ENCODE measurements around the gene ABCC11. TPM values are rescaled to one million over a fixed set of nuclear protein-coding genes. Genes with fewer than 3 reads are reported as not detected.
"Not testable (repeated sequence)": the region's sequence is repeated elsewhere in the genome, so short reads cannot be mapped to it uniquely, and the experiment has no call there.

Gene ABCC11
- total and polyA plus RNA-seq, 8 donors: 0.03 to 0.73 TPM; not detected in 6

DNA sequence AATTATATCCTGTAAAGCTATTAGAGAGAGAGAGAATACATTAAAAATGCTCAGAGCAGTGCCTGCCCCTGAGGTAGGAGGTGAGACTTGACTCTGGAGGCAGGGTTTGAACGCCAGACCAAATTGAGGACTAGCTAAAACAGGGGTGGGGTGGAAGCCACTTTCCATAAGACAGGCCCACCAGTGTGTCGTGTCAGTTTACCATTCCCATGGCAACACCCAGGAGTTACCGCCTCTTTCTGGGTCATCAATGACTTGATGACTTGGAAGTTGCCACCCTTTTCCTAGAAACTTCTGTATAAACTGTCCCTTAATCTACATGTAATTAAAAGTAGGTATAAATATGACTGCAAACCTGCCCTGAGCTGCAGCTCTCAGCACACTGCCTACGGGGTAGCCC is 59.6 kb downstream of the ABCC11 start:
- Histone ChIP-seq H3K4me1 (no peaks in the 10 kb centered on the region), H3K27me3 (no peaks in the 10 kb centered on the region), H3K4me3 (no peak overlapping the region), H3K36me3 (no peaks in the 10 kb centered on the region), H3K27ac (peak overlapping the region in 1 of 5 donors; percentile 46), H3K9me3 (no peaks in the 10 kb centered on the region)
- no peak for DNase-seq
- TF ChIP-seq, protein P1, sequence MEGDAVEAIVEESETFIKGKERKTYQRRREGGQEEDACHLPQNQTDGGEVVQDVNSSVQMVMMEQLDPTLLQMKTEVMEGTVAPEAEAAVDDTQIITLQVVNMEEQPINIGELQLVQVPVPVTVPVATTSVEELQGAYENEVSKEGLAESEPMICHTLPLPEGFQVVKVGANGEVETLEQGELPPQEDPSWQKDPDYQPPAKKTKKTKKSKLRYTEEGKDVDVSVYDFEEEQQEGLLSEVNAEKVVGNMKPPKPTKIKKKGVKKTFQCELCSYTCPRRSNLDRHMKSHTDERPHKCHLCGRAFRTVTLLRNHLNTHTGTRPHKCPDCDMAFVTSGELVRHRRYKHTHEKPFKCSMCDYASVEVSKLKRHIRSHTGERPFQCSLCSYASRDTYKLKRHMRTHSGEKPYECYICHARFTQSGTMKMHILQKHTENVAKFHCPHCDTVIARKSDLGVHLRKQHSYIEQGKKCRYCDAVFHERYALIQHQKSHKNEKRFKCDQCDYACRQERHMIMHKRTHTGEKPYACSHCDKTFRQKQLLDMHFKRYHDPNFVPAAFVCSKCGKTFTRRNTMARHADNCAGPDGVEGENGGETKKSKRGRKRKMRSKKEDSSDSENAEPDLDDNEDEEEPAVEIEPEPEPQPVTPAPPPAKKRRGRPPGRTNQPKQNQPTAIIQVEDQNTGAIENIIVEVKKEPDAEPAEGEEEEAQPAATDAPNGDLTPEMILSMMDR (IDR thresholded peaks at IDR 0.05): no peak
- intact Hi-C loops (cut with DNase I; ENCODE audit: low total_unique reads): no loop called here
- WGBS, 5 donors: 84 to 93% (median 91%) methylated on average over 4 of the region's 4 CpGs

DNA sequence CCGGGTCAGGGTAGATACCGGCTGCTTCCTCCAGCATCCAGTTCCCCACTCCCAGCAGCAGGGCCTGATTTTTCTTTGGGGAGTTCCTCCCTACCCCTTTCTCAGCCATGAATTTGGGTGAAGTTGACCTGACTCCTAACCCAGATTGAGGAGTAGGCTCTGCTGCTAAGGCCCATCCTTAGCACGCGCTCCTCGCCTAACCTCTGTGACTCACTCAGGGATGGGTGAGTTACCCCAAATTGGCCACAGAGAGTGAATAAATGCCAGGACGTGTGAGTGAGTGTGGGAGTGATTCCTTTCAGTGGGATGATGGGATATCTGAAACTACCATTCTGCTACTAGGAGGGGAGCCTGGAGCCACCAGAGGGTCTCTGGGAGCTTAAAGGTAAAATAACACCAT is 62.7 kb downstream of the ABCC11 start:
- no peaks in the 10 kb centered on the region for H3K4me1 ChIP-seq
- DNase-seq: no peak
- TF ChIP-seq POLR2A (IDR thresholded peaks at IDR 0.05): no peak
- TF ChIP-seq POLR2AphosphoS5 (IDR thresholded peaks at IDR 0.05): no peak
- TF ChIP-seq, protein P1 (IDR thresholded peaks at IDR 0.05): no peak
- no peak for TF ChIP-seq EP300 (IDR thresholded peaks at IDR 0.05)
- H3K27me3 ChIP-seq: no peaks in the 10 kb centered on the region
- intact Hi-C loops (cut with DNase I; ENCODE audit: low total_unique reads): no loop called here
- 77 to 89% (median 87%) methylated on average over 6 of the region's 6 CpGs for WGBS, 5 donors
- H3K27ac ChIP-seq: no peak overlapping the region
- no peaks in the 10 kb centered on the region for H3K9me3 ChIP-seq
- H3K4me3 ChIP-seq: no peak overlapping the region
- no peaks in the 10 kb centered on the region for H3K36me3 ChIP-seq

DNA sequence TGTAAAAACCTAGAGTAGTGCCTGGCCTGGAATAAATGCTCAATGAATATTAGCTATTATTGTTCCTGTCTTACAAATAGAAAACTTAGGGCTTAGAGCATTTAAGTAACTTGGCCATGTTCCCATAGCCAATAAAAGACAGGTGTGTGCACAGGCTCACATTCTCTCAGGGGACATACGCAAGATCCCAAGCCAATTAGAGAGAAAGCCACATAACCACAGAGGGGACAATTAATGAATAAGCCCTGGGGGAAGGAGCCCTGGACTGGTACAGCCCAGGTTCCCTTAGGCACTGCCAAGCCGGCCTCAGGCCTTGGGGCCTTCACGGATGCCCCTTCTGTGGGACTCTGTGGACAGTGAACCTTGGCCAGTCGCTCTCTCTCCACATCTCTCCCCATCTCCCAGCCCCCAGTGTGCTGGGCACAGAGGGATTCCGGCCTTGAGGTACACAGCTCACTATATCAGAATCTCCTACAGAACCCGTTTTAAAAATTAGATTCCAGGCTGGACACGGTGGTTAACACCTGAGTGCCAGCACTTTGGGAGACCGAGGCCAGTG is 64.3 kb downstream of the ABCC11 start:
- Histone ChIP-seq H3K27me3 (no peaks in the 10 kb centered on the region), H3K27ac (no peak overlapping the region), H3K36me3 (no peaks in the 10 kb centered on the region), H3K4me3 (no peak overlapping the region), H3K9me3 (no peaks in the 10 kb centered on the region), H3K4me1 (no peaks in the 10 kb centered on the region)
- 71 to 93% (median 89%) methylated on average over 8 of the region's 8 CpGs for WGBS, 5 donors
- TF ChIP-seq, protein P1 (IDR thresholded peaks at IDR 0.05): no peak
- TF ChIP-seq POLR2AphosphoS5 (IDR thresholded peaks at IDR 0.05): no peak
- TF ChIP-seq EP300 (IDR thresholded peaks at IDR 0.05): no peak
- TF ChIP-seq POLR2A (IDR thresholded peaks at IDR 0.05): no peak
- peak in 1 of 2 donors; percentile 20 for DNase-seq
- intact Hi-C loops (cut with DNase I; ENCODE audit: low total_unique reads): no loop called here

DNA sequence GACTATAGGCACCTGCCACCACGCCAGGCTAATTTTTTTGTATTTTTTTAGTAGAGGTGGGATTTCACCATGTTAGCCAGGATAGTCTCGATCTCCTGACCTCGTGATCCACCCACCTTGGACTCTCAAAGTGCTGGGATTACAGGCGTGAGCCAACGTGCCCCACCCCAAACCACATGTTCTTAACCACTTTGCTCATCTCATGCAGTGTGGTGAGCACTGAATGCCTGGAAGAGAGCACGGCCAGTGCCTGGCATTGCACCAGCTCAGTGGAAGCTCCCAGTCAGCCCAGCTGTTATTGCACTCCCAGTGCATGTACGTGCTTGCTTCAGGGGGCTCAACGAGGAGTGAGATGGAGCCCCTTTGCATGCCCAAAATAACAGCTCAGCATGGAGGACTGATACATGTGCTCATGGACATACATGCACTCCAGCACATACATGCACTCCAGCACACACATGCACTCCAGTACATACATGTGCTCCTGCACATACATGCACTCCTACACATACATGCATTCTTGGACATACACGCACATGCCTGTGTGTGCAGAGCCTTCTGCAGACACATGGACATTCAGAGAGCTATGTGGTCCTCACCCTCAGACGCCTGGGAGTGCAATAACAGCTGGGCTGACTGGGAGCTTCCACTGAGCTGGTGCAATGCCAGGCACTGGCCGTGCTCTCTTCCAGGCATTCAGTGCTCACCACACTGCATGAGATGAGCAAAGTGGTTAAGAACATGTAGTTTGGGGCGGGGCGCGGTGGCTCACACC is 65.4 kb downstream of the ABCC11 start:
- H3K27ac ChIP-seq; H3K27me3 ChIP-seq; DNase-seq; H3K36me3 ChIP-seq; H3K9me3 ChIP-seq; H3K4me1 ChIP-seq; H3K4me3 ChIP-seq; intact Hi-C loops (cut with DNase I; ENCODE audit: low total_unique reads): not testable (repeated sequence)
- WGBS, 5 donors: 76 to 84% (median 78%) methylated on average over 12 to 14 of the region's 14 CpGs

DNA sequence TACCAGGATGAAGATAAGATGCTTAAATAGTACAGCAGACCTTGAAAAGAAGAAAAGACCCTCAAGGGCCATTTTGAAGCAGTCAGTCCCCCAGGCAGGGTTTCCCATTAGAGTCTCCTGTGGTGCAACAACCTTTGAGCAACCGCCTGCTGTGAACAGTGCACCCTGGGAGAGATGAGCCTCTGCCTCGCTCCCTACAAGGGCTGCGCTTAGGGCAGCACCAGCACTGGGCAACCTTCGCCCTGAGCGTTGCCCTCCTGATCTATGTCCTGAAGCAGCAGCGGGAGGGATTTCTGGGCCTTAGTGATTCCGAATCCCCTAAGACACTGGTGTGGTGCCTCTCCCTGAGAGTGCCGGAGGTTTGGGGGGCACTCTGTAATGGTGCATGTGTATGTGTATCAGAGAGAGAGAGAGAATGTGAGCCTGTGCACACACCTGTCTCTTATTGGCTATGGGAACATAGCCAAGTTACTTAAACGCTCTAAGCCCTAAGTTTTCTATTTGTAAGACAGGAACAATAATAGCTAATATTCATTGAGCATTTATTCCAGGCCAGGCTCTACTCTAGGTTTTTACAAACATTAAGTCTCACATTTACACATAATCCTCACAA is 66.4 kb downstream of the ABCC11 start:
- H3K36me3 ChIP-seq: no peaks in the 10 kb centered on the region
- no peak overlapping the region for H3K4me3 ChIP-seq
- 79 to 84% (median 82%) methylated on average over 6 to 9 of the region's 9 CpGs for WGBS, 5 donors
- intact Hi-C loops (cut with DNase I; ENCODE audit: low total_unique reads): no loop called here
- no peaks in the 10 kb centered on the region for H3K4me1 ChIP-seq
- peaks cover 0 to 12% (median 0%) of the 10 kb centered on the region in 3 donors for H3K27me3 ChIP-seq
- DNase-seq: no peak
- no peaks in the 10 kb centered on the region for H3K9me3 ChIP-seq
- no peak overlapping the region for H3K27ac ChIP-seq
- TF ChIP-seq POLR2AphosphoS5 (IDR thresholded peaks at IDR 0.05) (no peak), POLR2A (IDR thresholded peaks at IDR 0.05) (no peak), EP300 (IDR thresholded peaks at IDR 0.05) (no peak)
- TF ChIP-seq, protein P1 (IDR thresholded peaks at IDR 0.05): no peak
